Activated T-cell treated with anti-CD3 and anti-CD28 coated beads, Interleukin-2, amount 50 U/mL, for 24 hours (primary cell): ENCODE data around the gene ANKRD26.
"Not testable (repeated sequence)": the region's sequence is repeated elsewhere in the genome, so short reads cannot be mapped to it uniquely, and the experiment has no call there.

Source experiments
- DNase-seq: peaks from one replicate; pipeline ENCODE4 v3.0.0-alpha.2; 2020
- H3K27ac Mint-ChIP-seq: 2 replicates; pipeline ENCODE4 v1.8.0; 2020; ENCODE audit warnings: mild to moderate bottlenecking, mixed read lengths
- H3K27me3 Mint-ChIP-seq: 2 replicates; pipeline ENCODE4 v1.8.0; 2020; ENCODE audit warnings: mixed read lengths
- H3K36me3 Mint-ChIP-seq: 2 replicates; pipeline ENCODE4 v1.8.0; 2020; ENCODE audit warnings: low read depth, mixed read lengths
- H3K4me1 Mint-ChIP-seq: 2 replicates; pipeline ENCODE4 v1.8.0; 2020; ENCODE audit warnings: low read depth, mixed read lengths
- H3K4me3 Mint-ChIP-seq: 2 replicates; pipeline ENCODE4 v1.8.0; 2020; ENCODE audit warnings: mild to moderate bottlenecking, moderate library complexity, mixed read lengths
- H3K9me3 Mint-ChIP-seq: 2 replicates; pipeline ENCODE4 v1.8.0; 2020; ENCODE audit warnings: mixed read lengths

Gene ANKRD26

DNA sequence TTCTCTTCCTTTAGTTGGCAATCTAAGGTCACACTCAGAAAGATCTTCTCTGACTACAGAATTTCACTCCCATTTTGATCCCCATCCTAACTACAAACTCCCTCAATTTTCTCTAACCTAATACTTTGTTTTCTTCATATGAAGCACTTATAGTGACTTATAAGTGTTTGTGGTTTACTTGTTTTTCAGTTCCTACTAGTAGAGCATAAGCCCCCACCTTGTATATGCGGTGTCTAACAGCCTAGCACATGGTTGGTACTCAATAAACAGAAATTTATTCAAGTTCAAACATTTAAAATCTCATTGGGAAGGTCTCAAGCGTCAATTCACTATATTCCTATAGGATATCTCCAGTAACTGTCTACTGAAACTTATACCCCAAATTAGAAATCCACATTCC lies 35.2 kb downstream of the ANKRD26 start:
- H3K27ac Mint-ChIP-seq, result no peak overlapping the region
- no peaks in the 10 kb centered on the region for H3K27me3 Mint-ChIP-seq
- no peaks in the 10 kb centered on the region for H3K9me3 Mint-ChIP-seq
- H3K4me1 Mint-ChIP-seq, result no peaks in the 10 kb centered on the region
- H3K4me3 Mint-ChIP-seq, result no peak overlapping the region
- DNase-seq, result no peak
- H3K36me3 Mint-ChIP-seq, result peaks cover 44% of the 10 kb centered on the region

DNA sequence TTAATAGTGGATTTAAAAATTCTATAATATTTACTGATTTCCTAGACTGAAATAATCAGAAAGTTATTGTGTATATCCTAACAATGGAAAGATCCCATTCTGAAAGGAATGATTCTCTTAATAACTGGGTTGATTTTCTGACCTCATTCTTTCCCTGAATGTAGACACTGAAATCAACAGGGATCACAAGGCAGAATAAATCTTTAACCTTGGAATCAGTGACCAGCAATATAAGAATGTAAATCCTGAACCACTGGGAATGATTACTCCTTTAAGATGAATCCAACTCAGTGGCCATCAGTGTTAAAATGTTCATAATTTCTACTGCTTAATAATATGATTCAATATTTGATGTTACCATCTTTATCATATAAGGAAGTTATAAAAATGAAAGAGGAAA lies 47.6 kb downstream of the ANKRD26 start:
- peaks cover 1% of the 10 kb centered on the region for H3K4me1 Mint-ChIP-seq

DNA sequence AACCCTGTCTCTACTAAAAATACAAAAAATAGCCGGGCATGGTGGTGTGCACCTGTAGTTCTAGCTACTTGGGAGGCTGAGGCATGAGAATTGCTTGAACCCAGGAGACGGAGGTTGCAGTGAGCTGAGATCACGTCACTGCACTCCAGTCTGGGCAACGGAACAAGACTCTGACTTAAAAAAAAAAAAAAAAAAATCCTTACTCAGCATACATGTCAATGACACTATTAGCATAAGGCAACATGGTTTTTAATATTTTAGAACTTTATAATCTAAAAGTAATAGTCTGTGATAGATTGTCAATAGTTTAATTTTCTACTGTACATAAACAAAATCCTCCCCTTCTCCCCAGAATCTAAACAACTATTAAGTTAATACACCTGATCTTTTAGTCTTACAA lies 55.0 kb downstream of the ANKRD26 start:
- DNase-seq, H3K27ac Mint-ChIP-seq, H3K4me3 Mint-ChIP-seq, H3K4me1 Mint-ChIP-seq, H3K9me3 Mint-ChIP-seq, H3K27me3 Mint-ChIP-seq: not testable (repeated sequence)
- peaks cover 43% of the 10 kb centered on the region for H3K36me3 Mint-ChIP-seq

More for the DNA sequence above, 47.6 kb downstream of the ANKRD26 start:
- Mint-ChIP-seq H3K9me3 (no peaks in the 10 kb centered on the region), H3K27ac (no peak overlapping the region), H3K36me3 (peaks cover 21% of the 10 kb centered on the region), H3K4me3 (no peak overlapping the region), H3K27me3 (no peaks in the 10 kb centered on the region)
- no peak for DNase-seq

DNA sequence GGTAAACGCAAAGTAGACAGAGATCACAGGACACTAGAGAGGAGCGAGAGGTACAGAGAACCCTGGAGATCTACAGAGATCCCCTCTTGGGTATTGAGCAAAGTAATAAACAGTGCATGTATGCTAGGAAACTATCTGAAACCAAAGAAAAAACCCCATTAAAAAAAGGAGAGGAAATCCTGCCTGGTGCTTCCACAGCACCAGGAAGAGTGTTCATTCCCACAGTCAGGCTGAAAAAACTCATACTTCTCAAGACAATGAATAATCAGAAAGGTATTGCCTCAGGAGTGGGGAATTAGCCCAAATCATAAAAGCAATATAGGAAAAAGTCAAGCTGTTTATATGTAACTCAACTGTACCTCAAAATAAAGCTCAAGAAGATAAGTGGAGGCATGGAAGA lies 59.1 kb downstream of the ANKRD26 start:
- no peak overlapping the region for H3K27ac Mint-ChIP-seq
- DNase-seq, result no peak
- H3K27me3 Mint-ChIP-seq, result no peaks in the 10 kb centered on the region
- H3K4me3 Mint-ChIP-seq, result no peak overlapping the region
- H3K9me3 Mint-ChIP-seq, result no peaks in the 10 kb centered on the region
- no peaks in the 10 kb centered on the region for H3K4me1 Mint-ChIP-seq
- peaks cover 60% of the 10 kb centered on the region for H3K36me3 Mint-ChIP-seq

DNA sequence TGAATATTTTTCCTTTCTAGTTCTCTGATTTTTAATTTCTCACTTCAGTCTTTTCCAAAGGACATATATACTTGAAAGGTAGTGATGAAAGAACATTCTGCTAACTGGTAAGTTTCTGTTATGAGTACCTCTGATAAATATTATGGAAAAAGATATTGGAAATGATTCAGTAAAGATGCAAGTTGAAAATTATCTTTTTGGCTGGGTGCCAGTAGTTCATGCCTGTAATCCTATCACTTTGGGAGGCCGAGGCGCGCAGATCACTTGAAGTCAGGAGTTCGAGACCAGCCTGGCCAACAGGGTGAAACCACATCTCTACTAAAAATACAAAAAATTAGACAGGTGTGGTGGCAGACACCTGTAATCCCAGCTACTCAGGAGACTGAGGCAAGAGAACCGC lies 62.1 kb downstream of the ANKRD26 start:
- H3K9me3 Mint-ChIP-seq, result no peaks in the 10 kb centered on the region
- no peak overlapping the region for H3K27ac Mint-ChIP-seq

DNA sequence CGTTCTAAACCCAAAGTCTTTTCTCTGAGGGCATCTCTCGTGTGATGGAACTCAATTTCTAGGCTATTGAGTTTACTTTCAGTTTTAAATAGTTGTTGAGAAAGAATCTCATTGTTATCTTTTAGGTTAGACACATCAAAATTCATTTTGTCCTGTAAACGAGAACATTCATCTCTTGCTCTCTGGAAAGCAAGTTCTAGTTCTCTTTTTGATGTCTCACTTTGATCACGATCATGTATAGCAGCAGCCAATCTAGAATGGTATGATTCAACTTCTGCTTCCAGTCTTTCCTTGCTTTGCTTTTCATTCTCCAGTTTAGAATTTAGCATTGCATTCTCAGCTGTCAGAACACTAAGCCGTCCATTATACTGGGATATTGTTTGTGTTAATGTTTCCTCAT lies 65.1 kb downstream of the ANKRD26 start:
- Mint-ChIP-seq H3K27ac (peak overlapping the region; percentile 60), H3K36me3 (peaks cover 49% of the 10 kb centered on the region), H3K27me3 (no peaks in the 10 kb centered on the region), H3K4me1 (peaks cover 12% of the 10 kb centered on the region), H3K9me3 (no peaks in the 10 kb centered on the region), H3K4me3 (peak overlapping the region; percentile 30)
- no peak for DNase-seq

More for the DNA sequence above, 62.1 kb downstream of the ANKRD26 start:
- no peak for DNase-seq
- H3K27me3 Mint-ChIP-seq, result no peaks in the 10 kb centered on the region
- H3K4me1 Mint-ChIP-seq, result peaks cover 10% of the 10 kb centered on the region
- H3K36me3 Mint-ChIP-seq, result peaks cover 60% of the 10 kb centered on the region
- no peak overlapping the region for H3K4me3 Mint-ChIP-seq

DNA sequence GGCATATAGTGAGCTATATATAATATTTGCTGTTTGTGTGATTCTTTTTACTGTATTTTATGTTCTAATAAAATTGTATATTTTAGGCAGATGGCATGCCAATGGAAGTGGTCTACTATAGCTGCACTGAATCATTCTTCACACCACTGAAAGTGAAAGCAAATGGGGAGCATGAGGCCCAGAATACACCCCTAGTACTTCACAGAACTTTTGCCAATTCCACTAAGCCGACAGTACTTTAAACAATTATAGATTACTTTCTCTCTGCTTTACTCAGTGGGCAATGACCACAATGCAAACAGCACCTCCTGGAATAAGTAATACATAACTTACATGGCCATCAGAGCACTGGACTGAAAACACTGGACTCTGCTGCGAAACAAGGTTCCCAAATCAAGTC lies 70.2 kb downstream of the ANKRD26 start:
- Mint-ChIP-seq H3K4me3 (no peak overlapping the region), H3K9me3 (no peaks in the 10 kb centered on the region), H3K27me3 (no peaks in the 10 kb centered on the region), H3K36me3 (peaks cover 34% of the 10 kb centered on the region), H3K4me1 (peaks cover 9% of the 10 kb centered on the region), H3K27ac (no peak overlapping the region)
- no peak for DNase-seq

DNA sequence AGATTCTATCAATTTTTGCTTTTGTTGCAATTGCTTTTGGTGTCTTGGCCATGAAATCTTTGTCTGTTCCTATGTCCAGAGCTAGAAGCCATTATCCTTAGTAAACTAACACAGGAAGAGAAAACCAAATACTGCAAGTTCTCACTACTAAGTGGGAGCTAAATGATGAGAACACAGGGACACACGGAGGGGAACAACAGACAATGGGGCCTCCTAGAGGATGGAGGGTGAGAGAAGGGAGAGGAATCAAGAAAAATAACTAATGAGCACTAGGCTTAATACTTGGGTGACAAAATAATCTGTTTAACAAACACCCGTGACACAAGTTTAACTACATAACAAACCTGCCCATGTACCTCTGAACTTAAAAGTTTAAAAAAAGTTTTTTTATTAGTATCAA lies 78.2 kb downstream of the ANKRD26 start:
- no peak overlapping the region for H3K4me3 Mint-ChIP-seq
- no peaks in the 10 kb centered on the region for H3K27me3 Mint-ChIP-seq
- H3K4me1 Mint-ChIP-seq, result peaks cover 14% of the 10 kb centered on the region
- no peak overlapping the region for H3K27ac Mint-ChIP-seq
- DNase-seq, result no peak
- peaks cover 24% of the 10 kb centered on the region for H3K36me3 Mint-ChIP-seq
- no peaks in the 10 kb centered on the region for H3K9me3 Mint-ChIP-seq

DNA sequence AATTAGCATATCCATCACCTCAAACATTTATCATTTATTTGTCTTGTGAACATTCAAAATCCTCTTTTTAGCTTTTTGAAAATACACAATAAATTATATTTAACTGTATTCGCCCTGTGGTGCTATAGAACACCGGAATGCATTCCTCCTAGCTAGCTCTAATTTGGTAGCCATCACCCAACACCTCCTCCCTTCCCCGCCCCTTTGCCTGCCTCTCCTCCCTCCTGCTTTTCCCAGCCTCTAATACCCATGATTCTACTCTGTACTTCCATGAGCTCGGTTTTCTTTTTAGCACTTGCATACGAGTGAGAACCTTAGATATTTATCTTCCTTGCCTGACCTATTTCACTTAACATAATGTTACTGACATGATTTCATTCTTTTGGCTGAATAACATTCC lies 80.1 kb downstream of the ANKRD26 start:
- H3K27ac Mint-ChIP-seq, result no peak overlapping the region
- H3K27me3 Mint-ChIP-seq, result no peaks in the 10 kb centered on the region
- H3K36me3 Mint-ChIP-seq, result peaks cover 16% of the 10 kb centered on the region
- no peak overlapping the region for H3K4me3 Mint-ChIP-seq
- no peaks in the 10 kb centered on the region for H3K9me3 Mint-ChIP-seq
- DNase-seq, result no peak
- H3K4me1 Mint-ChIP-seq, result peaks cover 14% of the 10 kb centered on the region

DNA sequence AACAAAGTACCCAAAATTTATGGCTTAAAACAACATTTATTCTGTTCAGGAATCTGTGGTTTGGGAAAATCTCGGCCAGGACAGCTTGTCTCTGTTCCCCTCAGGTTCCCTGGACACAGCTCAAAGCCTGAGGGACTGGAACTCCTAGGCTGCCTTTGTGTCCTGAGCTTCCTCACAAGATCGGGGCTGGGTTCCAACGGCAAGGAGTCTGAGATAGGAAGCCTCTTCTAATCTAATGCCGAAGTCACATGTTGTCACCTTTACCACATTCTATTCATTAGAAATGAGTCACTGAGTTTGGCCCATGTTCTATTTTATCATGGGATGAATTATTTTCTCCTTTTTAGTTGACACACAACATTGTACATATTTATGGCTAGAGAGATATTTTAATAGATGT lies 80.5 kb downstream of the ANKRD26 start:
- no peak for DNase-seq
- no peaks in the 10 kb centered on the region for H3K9me3 Mint-ChIP-seq
- no peaks in the 10 kb centered on the region for H3K27me3 Mint-ChIP-seq
- peaks cover 12% of the 10 kb centered on the region for H3K4me1 Mint-ChIP-seq
- H3K36me3 Mint-ChIP-seq, result peaks cover 16% of the 10 kb centered on the region
- H3K4me3 Mint-ChIP-seq, result no peak overlapping the region
- H3K27ac Mint-ChIP-seq, result no peak overlapping the region

DNA sequence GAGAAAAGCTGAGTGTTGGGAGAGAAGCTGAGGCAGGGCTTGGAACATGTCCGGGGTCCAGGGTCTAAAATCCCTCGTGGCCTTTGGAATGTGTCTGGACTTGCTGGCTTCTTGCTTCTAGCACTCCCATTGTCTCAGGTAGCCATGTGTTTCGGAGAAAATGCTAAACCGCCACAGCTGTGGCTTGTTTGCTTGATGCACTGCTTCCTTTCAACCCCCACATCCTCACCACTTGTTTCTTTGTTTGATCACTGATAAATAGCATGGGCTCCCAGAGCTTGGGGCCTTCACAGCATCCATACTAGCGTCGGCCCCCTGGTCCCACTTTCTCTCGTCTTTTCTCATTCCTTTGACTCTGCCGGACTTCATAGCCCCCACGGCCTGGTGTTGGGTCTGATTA lies 102.7 kb downstream of the ANKRD26 start:
- Mint-ChIP-seq H3K36me3 (peaks cover 14% of the 10 kb centered on the region), H3K27ac (no peak overlapping the region), H3K9me3 (peaks cover 2% of the 10 kb centered on the region), H3K4me3 (no peak overlapping the region), H3K4me1 (peaks cover 2% of the 10 kb centered on the region), H3K27me3 (no peaks in the 10 kb centered on the region)
- DNase-seq, result no peak

DNA sequence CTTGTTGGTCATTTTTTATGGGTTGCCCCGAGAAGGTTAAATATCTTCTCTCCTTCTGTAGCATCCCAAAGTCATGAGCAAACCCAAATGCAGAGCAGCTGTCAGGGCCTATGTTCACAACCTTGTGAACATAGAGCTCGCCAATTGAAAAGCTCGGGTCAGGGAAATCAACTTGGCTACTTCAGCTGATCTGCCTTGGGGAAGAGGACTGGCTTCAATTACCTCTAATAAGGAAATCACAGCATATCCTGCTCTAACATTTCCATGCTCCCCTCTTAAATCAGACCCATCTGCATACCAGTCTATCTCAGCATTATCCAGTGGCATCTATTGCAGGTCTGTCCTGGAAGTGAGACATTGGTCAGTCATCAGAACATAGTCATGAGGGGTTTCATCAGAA lies 105.6 kb downstream of the ANKRD26 start:
- no peak overlapping the region for H3K4me3 Mint-ChIP-seq
- no peaks in the 10 kb centered on the region for H3K27me3 Mint-ChIP-seq
- no peak for DNase-seq
- H3K36me3 Mint-ChIP-seq, result no peaks in the 10 kb centered on the region
- H3K4me1 Mint-ChIP-seq, result peaks cover 2% of the 10 kb centered on the region
- H3K9me3 Mint-ChIP-seq, result no peaks in the 10 kb centered on the region
- no peak overlapping the region for H3K27ac Mint-ChIP-seq

DNA sequence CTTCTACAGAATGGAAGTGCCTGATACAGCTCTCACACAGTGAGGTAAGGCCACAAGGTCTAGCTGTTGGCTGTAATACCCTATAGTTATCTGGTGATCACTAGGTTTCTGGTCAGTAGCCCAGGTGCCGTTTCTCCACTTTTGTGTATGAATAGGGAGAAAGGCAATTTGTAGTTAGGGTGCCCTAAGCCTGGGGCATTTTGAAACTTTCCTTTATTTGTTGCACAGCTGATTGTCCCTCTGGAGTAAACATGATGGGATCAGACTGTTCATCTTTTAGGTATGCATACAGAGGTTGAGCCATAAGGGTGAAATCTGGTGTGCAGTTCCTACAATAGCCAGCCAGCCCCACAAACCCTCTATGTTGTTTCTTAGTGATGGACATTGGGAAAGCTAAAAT lies 112.4 kb downstream of the ANKRD26 start:
- H3K27me3 Mint-ChIP-seq, result no peaks in the 10 kb centered on the region
- H3K27ac Mint-ChIP-seq, result no peak overlapping the region
- no peaks in the 10 kb centered on the region for H3K4me1 Mint-ChIP-seq
- no peaks in the 10 kb centered on the region for H3K36me3 Mint-ChIP-seq
- DNase-seq, result no peak
- no peak overlapping the region for H3K4me3 Mint-ChIP-seq
- no peaks in the 10 kb centered on the region for H3K9me3 Mint-ChIP-seq

DNA sequence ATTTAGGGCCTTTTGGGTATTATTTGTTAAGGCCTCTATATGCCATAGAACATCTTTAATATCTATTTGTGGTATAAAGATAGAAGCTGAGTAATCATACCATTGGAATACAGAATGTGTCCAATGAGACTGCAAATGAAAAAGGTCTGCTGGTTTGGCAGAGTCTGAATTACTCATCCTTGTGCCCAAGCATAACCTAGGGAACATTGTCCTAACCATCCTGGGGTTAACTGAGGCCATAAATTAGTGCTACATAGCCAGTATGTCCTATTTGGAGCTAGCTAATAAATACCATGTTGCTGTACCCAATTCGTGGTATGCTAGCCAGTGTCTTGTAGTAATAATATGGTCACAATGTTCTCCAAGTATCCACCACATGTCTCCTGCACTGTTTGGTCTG lies 117.1 kb downstream of the ANKRD26 start:
- no peak overlapping the region for H3K4me3 Mint-ChIP-seq
- no peaks in the 10 kb centered on the region for H3K36me3 Mint-ChIP-seq
- no peaks in the 10 kb centered on the region for H3K4me1 Mint-ChIP-seq
- no peak overlapping the region for H3K27ac Mint-ChIP-seq
- DNase-seq, result no peak
- no peaks in the 10 kb centered on the region for H3K27me3 Mint-ChIP-seq
- H3K9me3 Mint-ChIP-seq, result no peaks in the 10 kb centered on the region

DNA sequence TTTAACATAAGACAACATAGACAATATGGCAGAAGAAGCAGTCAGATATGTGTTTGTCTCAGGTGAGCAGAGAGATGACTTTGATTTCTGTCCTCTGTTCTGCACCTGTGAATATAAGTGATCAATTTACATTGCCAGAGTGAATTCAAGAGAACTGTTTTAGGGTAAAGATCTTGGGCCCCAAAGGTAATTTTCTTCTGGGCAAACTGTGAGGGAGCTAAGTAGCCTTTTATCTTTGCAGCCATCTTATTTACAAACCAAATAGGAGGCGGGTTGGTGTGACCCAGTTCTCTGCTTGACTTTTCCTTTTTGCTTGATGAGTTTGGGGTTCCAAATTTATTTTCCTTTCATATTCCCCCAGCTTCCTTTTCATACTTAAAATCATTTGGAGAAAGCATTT lies 118.2 kb downstream of the ANKRD26 start:
- no peak overlapping the region for H3K27ac Mint-ChIP-seq
- DNase-seq, result no peak
- H3K36me3 Mint-ChIP-seq, result no peaks in the 10 kb centered on the region
- no peaks in the 10 kb centered on the region for H3K9me3 Mint-ChIP-seq
- no peak overlapping the region for H3K4me3 Mint-ChIP-seq
- H3K4me1 Mint-ChIP-seq, result no peaks in the 10 kb centered on the region
- no peaks in the 10 kb centered on the region for H3K27me3 Mint-ChIP-seq

DNA sequence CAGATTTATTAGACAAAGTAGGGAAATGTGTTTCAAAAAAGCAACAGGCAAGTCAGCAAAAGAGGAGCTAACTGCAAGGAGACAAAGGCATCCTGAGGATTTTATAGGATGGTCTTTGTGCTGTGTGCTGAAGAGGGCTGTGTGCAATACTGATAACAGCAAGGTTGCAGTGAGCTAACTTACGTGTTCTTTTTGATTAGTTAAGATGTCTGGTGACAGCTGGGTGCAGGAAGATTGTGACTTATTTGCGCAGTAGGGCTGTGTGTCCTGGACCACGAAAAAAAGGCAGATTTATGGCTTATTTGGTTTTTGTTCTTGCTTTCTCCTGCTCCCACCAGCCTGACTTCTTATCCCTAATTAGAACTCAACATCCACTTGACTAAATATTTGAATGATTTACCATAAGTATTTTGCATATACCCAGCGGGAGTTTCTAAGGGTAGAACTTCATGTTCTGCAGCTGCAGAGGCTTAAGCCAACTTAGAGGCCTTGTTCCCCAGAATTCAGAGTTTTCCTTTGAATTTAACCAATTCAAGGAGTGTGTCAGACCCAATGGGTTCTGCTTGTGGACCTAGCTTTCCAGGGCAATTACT lies 119.0 kb downstream of the ANKRD26 start:
- Mint-ChIP-seq H3K27me3 (no peaks in the 10 kb centered on the region), H3K4me3 (no peak overlapping the region)

More for the DNA sequence above, 119.0 kb downstream of the ANKRD26 start:
- no peak for DNase-seq
- H3K4me1 Mint-ChIP-seq, result no peaks in the 10 kb centered on the region
- no peaks in the 10 kb centered on the region for H3K9me3 Mint-ChIP-seq
- H3K27ac Mint-ChIP-seq, result no peak overlapping the region
- H3K36me3 Mint-ChIP-seq, result no peaks in the 10 kb centered on the region
